Fibroblast of skin of abdomen (primary cell): ENCODE measurements around the gene LTN1.

ENCODE experiments used
- DNase-seq: peaks from one replicate; pipeline ENCODE4 v3.0.0-alpha.2; 2013

LTN1 gene

DNA sequence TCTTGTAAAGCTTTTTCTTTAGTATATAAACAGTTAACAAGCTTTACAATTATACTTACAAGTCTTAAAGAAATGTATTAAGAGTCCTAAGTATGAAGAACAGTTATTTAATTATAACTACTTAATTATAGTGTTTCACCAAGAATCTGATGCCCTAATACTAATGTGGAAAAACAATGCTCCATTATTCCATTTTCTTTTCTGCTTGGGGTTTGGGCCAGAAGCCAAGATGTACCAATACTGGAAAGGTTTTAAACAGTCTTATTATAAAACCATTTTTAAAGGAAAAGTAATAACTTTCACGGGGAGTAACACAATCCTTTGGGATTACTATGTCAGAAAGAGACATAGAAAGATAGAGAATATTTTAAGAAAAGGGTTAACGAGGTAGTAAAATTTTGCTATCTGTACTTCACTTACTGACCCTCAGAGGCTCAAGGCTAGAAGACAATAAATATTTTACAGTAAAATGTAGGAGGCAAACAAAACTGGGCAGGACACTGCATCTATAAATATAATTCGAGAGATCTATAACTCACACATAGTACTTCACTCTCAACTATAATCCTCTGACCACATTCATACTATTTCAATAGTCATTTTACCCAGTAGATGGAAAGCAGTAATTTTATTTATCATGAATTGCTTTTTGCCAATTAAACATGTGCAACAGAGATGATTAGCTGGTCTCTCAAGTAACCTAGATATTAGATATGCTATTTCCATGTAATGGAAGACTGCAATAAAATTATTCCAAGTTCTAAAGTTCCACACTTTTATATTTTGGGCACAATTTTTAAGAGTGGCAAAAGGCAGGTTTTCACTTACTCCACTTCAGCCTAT lies 63.9 kb downstream of the LTN1 start:
- DNase-seq = no peak

DNA sequence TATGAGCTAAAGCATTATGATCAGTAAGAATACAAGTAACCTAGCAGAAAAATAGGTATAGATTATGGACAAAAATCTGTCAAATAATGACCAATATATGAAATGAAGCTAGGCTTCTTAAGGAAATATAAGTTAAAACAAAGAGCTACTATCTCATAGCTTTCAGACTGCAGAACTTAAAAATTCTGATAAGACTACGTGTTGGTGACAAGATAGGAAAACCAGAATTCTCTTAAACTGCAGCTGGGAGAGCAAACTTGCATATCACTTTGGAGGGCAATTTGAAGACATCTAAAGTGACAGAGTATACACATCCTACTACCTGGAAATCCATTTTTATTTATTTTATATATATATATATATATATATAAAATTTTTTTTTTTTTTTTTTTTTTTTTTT lies 65.5 kb downstream of the LTN1 start:
- no peak for DNase-seq

DNA sequence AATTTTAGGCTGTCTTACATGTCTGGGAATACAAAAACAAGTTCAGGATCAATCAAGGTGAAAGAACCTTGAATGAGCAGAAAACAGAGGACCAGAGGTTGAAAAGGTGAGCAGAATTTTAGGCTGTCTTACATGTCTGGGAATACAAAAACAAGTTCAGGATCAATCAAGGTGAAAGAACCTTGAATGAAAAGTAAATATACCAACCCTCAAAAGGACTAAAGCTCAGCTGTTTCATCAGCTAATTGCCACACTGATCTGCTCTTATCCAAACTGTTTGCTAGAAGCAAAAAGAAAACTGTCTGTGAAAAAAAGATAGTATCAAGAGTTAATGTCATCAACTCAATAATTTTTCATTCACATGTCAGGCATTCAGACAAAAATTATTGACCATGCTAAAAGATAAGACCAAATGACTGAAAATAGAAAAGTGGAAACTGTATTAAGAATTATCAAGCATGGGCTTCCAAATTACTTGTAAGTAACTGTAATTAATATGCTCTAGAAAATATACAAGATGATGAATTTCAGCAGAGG lies 69.2 kb downstream of the LTN1 start:
- no peak for DNase-seq

DNA sequence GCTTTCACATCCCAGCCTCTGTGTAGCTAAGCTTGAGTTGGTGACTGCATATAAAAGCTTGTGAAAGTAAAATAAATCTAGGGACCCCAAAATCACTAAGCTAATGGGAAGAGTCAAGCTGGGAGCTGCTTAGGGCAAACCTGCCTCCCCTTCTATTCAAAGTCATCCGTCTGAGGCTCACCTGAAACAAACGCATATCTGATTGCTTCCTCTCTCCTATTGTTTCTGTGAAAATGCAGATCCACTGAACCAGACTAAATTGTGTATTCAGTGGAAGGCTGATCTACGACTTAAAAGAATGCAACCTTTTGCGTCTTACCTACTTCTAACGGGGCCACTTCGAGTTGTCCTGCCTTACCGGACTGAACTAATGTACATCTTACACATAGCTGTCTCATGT lies 70.3 kb downstream of the LTN1 start:
- no peak for DNase-seq

DNA sequence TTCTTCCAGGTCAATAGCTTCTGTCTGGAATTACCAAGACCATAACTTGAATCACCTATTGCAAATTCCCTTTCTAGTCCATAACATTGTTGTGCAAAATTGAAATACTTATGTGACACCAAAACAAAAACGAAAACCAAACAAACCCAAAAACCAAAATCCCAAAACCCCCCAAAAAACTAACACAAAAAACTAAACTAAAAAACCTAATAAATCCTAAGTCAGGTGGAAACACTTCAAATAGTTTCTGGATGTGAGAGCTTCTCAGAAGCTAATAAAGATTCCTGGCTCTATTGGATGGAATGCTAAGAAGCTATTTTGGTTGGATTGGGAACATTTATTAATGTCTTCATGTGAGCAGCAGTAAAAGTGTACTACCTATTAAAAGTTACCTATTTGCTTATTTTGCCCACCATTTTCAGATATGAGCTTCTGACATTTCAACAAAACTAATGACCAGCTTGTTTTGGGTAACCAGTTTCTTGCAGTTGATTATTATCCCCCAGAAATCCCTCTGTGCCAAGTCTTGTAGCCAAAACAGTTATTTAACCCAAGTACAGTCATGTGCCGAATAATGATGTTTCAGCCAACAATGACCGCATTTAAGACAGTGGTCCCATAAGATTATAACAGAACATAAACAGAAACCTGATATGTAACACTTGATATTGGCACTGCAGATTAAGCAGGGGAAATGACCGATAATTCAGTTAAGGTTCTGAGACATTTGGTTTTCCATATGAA lies 76.4 kb downstream of the LTN1 start:
- no peak for DNase-seq

DNA sequence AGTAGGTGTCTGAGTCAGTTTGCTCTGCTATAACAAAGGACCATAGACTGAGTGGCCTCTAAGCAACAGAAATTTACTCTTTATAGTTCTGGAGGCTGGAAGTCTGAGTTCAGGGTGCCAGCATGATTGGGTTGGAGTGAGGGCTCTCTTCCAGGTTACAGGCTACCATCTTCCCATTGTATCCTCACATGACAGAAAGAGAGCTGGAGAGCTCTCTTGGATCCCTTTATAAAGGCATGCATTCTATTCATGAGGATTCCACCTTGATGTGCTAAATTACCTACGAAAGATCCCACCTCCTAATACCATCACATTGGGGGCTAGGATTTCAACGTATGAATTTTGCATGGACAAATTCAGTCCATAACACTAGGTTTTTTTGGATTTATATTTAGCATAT lies 79.6 kb downstream of the LTN1 start:
- DNase-seq = no peak

DNA sequence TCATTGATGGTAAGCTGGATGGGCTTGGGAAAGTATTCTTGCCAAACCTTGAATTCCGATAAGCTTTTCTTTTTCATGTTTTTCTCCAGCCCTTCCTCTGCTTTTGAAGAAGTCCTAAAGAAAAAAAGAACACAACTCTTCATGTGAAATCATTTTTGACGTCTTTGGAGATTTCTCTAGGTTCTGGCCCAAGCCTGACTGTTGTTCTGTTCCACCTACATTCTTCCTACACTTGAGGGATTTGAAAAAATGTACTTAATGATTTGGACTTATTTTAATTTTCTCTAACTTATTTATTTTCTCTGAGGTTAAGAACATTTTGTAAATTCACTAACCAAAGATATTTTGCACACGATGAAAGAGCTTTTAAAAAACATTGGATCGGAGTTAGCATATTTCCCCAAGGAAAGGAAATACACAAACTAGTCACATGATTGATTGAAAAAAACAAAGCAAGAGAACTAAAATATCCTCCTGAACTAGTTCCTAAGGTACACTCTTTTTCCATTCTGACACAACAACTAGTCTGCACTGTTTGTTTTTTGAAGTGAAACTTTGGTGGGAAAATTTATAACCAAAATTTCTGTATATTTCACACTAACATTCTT lies 82.3 kb downstream of the LTN1 start:
- no peak for DNase-seq

DNA sequence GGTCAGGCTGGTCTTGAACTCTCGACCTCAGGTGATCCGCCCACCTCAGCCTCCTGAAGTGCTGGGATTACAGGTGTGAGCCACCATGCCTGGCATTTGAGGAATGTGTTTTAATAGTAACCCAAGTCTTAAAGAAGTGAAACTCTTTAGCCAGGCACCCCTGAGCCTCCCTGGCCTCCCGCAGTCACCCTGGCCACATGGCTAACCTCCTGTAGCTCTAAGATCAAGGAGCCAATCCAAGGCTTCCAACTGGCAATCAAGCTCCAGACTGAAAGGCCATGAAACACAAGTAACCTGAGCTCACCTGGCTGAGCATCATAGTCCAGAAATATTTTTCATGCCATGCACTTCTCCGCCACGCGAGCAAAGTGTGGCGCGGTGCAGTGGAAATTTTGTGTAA lies 84.3 kb downstream of the LTN1 start:
- no peak for DNase-seq

DNA sequence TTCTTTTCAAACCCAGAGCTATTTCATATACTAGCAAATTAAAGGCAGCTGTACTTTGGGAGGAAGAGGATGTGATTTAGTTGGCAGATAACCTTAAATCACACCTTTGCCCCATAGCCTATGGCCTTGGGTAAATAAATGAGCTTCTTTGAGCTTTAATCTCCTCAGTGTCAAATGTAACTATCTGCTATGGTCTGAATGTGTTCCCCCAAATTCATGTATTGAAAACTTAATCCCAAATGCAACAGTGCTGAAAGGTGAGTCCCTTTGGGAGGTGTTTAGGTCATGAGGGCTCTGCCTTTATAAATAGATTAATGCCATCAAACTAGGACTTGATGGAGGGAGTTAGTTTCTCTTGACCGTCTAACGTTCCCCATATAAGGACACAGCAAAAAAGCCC lies 85.8 kb downstream of the LTN1 start:
- DNase-seq = no peak

DNA sequence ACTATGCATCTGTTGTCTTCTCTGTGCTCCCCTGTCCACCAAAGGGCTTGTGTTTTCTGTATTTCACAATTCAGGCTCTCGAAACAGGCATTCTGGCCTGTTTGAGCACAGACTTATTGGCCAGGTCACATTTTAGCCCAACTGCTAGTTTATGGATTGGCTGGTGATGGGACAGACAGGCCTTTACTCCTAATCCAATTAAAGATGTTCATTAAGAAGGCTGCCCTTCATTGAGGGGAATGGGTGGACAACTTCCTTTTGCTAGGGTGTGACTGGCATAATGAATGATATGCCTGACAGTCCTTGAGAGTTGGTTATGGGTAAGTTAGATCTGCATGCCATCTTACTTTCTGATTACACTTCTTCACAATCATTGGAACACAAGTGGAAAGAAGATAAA lies 86.4 kb downstream of the LTN1 start:
- no peak for DNase-seq

DNA sequence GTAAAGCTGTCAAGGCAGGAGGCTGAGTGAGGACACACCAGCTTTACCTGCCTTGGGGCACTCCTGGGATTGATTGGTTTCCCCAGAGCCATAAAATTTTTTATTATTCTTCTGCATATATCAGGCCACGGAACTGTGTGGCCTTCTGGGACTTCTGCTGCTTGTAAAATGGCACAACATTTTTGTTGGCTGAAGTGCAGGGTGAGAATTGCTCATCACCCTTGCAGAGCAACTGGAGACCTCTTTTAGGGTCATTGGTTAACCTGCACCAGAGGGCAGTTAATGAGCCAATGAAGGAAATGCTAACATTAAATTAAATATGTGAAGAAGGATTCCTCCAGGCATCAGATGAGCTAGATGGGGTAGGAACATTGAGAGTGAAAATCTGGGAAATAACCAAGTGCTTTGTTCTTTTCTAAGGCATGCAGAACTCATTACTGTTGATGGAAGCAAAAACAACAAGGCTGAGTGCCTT lies 87.7 kb downstream of the LTN1 start:
- no peak for DNase-seq

DNA sequence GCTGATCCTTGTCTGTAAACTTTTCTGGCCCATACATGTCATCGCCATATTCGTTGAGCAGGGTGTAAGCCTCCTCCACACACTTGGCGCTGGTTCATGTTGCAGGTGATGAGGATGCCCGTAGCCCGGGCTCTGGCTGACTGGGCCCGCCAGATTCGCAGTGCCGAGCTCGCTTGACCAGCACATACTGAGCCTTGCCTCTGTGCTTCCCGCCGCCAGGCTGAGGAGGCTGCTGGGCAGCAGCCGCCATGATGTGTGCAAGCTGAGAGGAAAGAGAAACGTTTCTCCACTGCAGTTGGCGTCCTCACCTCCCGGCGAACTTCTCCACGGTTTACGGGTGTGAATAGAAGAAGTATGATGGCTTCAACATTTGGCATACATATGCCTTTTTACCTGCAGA lies 89.2 kb downstream of the LTN1 start:
- no peak for DNase-seq

DNA sequence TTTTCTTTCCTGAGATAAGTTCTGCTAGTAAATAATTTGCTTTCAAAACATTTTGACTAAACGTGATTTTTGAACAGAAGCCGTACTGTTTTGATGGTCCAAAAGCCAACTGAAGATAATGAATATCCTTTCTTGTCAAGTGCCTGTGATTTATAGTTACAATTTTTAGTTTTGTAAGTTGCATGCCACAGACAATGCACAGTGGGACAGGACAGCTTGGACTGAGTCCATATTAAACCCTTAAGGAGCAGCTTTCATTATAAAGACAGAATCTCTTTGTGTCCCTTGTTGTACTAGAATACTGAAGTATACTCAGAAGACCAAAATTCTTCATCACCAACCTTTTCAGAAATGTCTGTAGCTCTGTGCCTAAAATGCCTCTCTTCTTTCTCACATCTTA lies 92.2 kb downstream of the LTN1 start:
- no peak for DNase-seq

DNA sequence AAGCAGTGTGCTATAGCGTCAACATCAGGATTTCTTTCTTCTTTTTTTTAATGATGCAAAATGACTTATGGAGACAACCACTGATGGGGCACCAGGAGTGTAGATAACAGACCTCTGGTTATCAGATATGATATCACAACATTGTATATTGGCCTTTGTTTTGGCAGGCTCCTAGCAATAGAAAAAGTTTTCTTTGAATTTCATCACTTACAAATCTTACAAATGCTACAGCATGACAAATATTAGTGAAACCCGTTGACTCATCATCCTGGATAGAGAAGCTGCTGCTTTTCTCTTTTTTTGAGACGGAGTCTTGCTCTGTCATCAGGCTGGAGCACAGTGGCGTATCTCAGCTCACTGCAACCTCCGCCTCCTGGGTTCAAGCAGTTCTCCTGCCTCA lies 92.9 kb downstream of the LTN1 start:
- DNase-seq = peak; percentile 70

DNA sequence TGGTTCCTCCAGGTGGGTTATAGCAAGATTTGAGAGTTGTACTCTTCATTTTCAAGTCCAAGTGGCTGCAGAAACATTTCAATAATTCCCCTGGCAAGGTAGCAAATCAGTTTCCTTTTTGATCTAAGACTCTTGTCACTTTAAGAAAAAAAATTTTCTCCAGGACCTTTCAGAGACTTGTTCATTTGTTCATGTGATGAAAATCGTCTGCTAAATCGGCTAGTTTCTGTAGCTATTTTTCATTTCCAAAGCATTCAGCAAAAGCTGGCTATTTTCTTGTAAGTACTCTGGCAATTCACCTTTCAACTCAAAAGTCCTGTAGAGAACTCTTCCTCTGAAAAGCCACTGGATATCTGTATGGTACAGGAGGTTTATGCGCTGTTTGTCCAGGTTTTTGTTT lies 93.5 kb downstream of the LTN1 start:
- no peak for DNase-seq

DNA sequence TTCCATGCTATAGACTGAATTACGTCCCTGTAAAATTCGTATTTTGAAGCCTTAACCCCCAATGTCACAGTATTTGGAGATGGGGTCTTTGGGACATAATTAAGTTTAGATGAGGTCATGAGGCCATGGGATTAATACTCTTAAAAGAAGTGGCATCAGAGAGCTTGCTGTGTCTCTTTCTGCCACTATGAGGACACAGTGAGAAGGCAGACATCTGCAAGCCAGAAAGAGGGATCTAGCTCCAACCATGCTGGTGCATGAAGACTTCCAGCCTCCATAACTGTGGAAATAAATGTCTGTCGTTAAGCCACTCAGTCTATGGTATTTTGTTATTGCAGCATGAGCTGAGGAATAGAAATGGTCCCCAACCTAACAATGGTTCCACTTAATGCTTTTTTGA lies 99.0 kb downstream of the LTN1 start:
- no peak for DNase-seq

DNA sequence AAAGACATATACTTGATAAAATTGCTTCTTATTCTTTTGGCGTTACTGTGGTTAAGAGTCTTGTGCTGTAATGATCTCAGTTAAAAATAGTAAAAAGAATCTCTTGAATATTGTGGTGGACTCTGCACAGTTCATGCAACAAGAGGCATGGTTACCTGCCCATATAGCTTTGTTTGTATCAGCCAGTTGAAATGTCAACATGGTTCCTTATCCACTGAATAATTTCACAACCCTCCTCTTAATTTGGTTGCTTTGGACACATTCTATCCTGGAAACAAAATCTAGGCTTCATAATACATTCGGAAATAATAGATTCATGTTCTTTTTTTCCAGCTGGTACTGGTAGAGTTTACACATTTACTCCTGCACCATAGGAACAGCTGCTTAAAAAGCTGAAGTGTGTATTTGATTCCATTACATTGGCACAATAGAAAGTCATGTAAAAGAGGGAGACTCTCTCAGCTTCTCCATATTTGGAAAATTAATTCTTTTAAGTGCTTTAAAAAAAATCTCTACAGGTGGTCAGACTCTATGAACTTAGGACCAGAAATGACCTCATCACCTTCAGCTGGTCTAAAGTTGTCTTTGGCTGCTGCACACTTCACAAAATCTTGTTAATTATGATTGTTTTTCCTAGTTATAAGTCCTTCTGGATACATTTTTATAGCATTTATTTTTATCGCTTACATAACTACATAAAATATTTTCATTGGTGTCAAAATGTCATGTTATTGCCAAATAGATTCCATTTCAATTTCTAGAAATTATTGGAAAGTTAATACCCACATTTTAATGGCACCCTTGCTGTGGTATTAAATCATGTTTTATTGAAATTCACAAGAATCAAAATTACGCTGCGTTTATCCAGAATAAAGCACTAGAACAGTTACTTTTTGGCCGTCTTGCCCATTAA lies 100.2 kb downstream of the LTN1 start:
- DNase-seq = no peak

DNA sequence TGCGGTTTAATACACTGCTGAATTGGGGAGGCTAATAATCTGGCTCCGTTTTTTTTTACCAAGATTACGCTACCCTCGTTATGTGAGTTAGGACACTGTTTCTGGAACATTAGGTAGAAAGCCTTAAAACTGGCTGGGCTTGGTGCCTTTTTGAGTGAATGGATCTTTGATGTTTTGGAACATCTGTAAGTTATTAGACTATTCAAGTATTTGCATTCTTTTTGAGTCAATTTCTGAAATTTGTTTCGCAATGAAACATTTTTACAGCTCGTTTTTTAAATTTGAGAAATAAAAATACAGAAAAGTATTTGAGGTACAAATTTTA lies 106.9 kb downstream of the LTN1 start:
- DNase-seq = peak; percentile 65

DNA sequence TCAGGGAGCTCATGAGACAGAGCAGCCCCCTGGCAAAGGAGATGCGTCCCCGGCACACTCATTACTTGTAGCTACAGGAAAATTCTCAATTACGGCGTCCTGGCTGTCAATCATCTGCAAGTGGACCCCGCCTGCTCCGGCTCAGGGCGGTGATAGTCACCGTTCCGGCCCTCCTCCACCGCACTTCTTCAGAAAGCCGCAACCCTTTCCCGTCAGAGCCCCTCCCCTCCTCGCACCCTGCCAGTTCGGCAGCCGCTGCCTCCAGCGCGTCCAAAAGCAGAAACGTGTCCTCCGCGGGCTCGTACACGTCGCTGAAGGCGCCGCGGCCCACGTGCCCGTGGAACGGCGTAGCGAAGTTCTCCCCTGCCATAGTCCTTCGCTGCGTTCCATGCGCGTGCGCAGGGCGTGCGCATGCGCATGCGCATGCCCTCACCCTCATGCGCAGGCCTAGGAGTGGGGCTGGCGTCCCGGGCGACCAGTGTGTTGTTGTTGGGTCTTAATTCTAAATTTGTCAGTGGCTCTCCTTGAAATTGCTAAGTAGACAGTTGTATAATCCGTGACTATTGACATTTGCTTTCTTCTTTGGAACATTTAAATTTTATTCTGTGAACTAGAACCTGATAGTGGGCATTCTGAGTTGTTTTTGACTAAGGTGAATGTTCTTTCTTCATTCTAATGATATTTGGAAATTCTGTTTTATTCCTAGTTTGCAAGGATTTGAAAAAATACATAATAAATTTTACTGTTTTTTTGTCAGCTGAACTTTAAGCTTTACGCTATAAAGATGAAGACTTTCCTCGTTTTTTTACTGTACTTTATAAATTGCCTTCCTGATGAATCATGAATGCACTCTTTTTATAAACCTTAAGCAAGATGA lies 107.5 kb downstream of the LTN1 start:
- DNase-seq = peak; percentile 94

DNA sequence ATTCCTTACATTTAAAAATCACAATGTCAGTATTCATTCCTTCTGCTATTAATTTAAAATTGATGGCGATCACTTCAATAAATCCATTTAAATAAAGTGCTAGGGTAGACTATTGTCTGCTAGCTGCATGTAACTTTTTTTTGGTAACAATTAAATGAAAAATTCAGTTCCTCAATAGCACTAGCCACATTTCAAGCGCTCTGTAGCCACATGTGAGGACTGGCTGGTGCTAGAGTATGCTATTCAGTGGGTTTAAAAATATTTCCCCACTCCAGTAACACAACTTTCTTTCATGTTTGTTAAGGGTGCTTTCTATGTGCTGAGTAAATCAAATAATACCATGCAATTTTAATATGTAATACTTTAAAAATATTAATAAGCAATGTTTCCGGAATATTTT lies 108.2 kb downstream of the LTN1 start:
- DNase-seq = peak; percentile 15

DNA sequence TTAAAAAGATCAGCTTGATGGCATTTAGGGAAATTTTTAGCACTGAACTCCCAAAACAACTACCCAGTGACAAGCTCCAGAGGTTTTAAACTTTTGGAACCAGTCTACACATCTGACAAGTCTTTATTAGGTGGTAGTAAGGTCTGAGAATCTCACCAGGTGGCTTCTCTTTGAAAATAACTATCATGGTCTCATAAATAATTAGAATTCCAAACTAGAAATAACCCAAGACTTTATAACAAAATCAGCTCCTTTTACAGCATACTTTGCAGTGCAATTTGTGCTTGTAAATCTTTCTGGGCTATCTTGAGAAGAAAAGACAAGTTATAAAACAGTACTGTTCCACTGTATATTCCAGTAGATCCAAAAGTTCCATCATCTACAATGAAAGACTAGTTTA lies 108.7 kb downstream of the LTN1 start:
- no peak for DNase-seq
